ENCODE measurements around the gene TMOD1.
"Not testable (repeated sequence)": the region's sequence is repeated elsewhere in the genome, so short reads cannot be mapped to it uniquely, and the experiment has no call there.

Gene TMOD1

DNA sequence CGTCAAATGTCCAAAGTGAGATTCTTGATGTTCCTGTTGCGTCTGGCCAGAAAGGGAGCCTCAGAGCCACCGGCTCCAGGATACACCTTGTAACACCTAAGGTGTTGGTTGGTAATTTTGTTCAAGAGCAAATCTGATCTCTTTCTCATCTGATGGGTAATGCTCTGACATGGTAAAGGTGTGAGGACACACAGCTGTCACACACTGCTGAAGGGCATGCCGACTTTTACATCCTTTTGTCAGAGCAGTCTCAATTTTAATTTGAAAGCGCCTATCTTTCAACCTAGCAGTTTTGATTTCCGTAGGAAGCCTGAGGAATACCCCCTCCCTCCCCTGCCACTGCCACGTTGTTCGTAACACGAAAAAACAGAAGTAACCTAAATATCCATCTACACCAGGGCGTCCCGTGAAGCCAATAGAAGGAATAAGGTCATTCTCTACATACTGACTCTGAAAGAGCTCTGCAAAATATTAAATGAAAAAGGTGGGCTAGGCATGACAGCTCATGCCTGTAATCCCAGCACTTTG lies 74.3 kb downstream of the TMOD1 start:
- Histone ChIP-seq H3K36me3 (ENCODE audit: control insufficient read depth, insufficient read depth, low read length) (peaks cover 9% of the 10 kb centered on the region), H3K27me3 (replicated peaks; ENCODE audit: control insufficient read depth, insufficient read depth, low read length) (no peaks in the 10 kb centered on the region), H3K4me3 (replicated peaks; ENCODE audit: low read depth, low read length) (no peak overlapping the region)
- TF ChIP-seq, protein P1, sequence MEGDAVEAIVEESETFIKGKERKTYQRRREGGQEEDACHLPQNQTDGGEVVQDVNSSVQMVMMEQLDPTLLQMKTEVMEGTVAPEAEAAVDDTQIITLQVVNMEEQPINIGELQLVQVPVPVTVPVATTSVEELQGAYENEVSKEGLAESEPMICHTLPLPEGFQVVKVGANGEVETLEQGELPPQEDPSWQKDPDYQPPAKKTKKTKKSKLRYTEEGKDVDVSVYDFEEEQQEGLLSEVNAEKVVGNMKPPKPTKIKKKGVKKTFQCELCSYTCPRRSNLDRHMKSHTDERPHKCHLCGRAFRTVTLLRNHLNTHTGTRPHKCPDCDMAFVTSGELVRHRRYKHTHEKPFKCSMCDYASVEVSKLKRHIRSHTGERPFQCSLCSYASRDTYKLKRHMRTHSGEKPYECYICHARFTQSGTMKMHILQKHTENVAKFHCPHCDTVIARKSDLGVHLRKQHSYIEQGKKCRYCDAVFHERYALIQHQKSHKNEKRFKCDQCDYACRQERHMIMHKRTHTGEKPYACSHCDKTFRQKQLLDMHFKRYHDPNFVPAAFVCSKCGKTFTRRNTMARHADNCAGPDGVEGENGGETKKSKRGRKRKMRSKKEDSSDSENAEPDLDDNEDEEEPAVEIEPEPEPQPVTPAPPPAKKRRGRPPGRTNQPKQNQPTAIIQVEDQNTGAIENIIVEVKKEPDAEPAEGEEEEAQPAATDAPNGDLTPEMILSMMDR (IDR thresholded peaks at IDR 0.05; ENCODE audit: insufficient read depth, low read length, poor library complexity, severe bottlenecking) = no peak
- no peak for DNase-seq (ENCODE audit: extremely low read depth, insufficient read length)

DNA sequence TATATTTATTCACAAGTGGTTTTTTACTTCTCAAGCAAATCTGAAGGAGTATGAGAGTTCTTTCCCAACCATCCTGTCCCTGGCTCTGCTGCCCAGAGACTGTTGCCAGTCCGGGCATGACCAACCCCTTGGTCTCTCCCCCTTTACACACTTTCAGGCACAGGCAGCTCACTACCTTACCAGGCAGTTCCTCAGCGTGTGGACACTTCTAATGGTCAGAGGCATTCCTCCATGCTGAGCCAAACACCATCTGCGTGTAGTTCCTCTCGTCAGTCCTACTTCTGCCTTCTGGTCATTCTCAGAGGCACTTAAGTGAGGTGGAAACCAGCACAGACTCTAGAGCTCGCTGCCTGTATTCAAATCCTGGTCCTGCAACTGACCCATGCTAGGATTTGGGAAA lies 75.6 kb downstream of the TMOD1 start:
- no peak for DNase-seq (ENCODE audit: extremely low read depth, insufficient read length)
- H3K4me3 ChIP-seq (replicated peaks; ENCODE audit: low read depth, low read length) = no peak overlapping the region
- TF ChIP-seq, protein P1 (IDR thresholded peaks at IDR 0.05; ENCODE audit: insufficient read depth, low read length, poor library complexity, severe bottlenecking) = no peak
- peaks cover 4% of the 10 kb centered on the region; the same call in 1 of the 2 replicates for H3K36me3 ChIP-seq (ENCODE audit: control insufficient read depth, insufficient read depth, low read length)
- no peaks in the 10 kb centered on the region for H3K27me3 ChIP-seq (replicated peaks; ENCODE audit: control insufficient read depth, insufficient read depth, low read length)

DNA sequence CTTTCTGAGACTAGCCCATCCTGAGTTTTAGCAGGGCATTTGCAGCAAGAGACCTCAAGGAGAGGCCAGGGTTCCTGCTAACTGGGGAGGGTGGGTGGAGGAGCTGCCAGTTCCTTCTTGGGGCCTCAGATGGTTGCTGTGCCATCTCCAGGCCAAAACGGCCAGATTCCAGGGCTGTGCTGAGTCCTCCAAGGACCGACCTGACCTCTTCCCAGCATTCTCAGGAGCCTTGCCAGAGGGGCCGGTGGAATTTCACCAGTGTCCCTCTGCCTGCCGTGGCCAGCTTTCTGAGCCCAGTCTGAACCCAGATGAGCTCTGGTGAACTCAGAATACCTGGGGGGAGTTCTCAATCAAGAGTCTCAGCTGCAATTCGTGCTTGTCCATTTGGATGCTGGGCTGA lies 77.4 kb downstream of the TMOD1 start:
- Histone ChIP-seq H3K27me3 (replicated peaks; ENCODE audit: control insufficient read depth, insufficient read depth, low read length) (no peaks in the 10 kb centered on the region), H3K4me3 (replicated peaks; ENCODE audit: low read depth, low read length) (no peak overlapping the region), H3K36me3 (ENCODE audit: control insufficient read depth, insufficient read depth, low read length) (no peaks in the 10 kb centered on the region; the same call in 1 of the 2 replicates)
- DNase-seq (ENCODE audit: extremely low read depth, insufficient read length) = no peak
- TF ChIP-seq, protein P1 (IDR thresholded peaks at IDR 0.05; ENCODE audit: insufficient read depth, low read length, poor library complexity, severe bottlenecking) = no peak

DNA sequence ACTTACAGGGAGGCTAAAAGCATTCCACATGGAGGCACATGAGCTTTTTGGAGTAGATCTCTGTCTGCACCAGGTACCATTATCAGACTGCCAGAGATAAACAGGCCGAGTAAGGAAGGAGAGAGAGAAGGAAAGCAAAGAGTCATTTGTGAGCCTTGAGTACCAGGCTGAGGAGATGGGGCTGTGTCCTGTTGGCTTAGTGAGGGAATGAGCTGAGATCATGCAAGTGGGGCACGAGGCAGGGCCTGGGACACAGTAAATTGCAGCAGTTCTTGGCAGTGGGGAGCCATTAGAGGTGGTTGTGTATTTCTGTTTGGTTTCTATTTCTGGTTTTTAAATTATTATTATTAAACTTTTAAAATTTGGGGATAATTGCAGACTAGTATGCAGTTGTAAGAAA lies 78.4 kb downstream of the TMOD1 start:
- TF ChIP-seq, protein P1 (IDR thresholded peaks at IDR 0.05; ENCODE audit: insufficient read depth, low read length, poor library complexity, severe bottlenecking) = no peak
- H3K36me3 ChIP-seq (ENCODE audit: control insufficient read depth, insufficient read depth, low read length) = no peaks in the 10 kb centered on the region
- no peak for DNase-seq (ENCODE audit: extremely low read depth, insufficient read length)
- H3K27me3 ChIP-seq (replicated peaks; ENCODE audit: control insufficient read depth, insufficient read depth, low read length) = no peaks in the 10 kb centered on the region
- no peak overlapping the region for H3K4me3 ChIP-seq (replicated peaks; ENCODE audit: low read depth, low read length)

DNA sequence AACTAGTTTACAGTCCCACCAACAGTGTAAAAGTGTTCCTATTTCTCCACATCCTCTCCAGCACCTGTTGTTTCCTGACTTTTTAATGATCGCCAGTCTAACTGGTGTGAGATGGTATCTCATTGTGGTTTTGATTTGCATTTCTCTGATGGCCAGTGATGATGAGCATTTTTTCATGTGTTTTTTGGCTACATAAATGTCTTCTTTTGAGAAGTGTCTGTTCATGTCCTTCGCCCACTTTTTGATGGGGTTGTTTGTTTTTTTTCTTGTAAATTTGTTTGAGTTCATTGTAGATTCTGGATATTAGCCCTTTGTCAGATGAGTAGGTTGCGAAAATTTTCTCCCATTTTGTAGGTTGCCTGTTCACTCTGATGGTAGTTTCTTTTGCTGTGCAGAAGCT lies 80.1 kb downstream of the TMOD1 start:
- not testable (repeated sequence) for H3K27me3 ChIP-seq (replicated peaks; ENCODE audit: control insufficient read depth, insufficient read depth, low read length); H3K4me3 ChIP-seq (replicated peaks; ENCODE audit: low read depth, low read length); H3K36me3 ChIP-seq (ENCODE audit: control insufficient read depth, insufficient read depth, low read length); DNase-seq (ENCODE audit: extremely low read depth, insufficient read length)

DNA sequence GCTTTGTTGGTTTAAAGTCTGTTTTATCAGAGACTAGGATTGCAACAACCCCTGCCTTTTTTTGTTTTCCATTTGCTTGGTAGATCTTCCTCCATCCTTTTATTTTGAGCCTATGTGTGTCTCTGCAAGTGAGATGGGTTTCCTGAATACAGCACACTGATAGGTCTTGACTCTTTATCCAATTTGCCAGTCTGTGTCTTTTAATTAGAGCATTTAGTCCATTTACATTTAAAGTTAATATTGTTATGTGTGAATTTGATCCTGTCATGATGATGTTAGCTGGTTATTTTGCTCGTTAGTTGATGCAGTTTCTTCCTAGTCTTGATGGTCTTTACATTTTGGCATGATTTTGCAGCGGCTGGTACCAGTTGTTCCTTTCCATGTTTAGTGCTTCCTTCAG lies 83.3 kb downstream of the TMOD1 start:
- H3K4me3 ChIP-seq (replicated peaks; ENCODE audit: low read depth, low read length); DNase-seq (ENCODE audit: extremely low read depth, insufficient read length); H3K27me3 ChIP-seq (replicated peaks; ENCODE audit: control insufficient read depth, insufficient read depth, low read length); H3K36me3 ChIP-seq (ENCODE audit: control insufficient read depth, insufficient read depth, low read length): not testable (repeated sequence)

DNA sequence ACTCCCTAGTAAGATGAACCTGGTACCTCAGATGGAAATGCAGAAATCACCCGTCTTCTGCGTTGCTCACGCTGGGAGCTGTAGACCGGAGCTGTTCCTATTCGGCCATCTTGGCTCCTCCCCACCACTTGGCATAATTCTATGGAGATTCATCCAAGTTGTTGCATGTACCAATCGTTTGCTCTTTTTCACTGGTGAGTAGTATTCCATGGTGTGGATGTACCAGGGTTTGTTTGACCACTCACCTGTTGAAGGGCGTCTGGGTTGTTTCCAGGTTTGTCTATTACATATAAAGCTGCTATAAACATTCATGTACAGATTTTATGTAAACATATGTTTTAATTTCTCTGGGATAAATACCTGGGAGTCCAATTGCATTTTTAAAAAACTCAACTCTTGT lies 85.4 kb downstream of the TMOD1 start:
- not testable (repeated sequence) for H3K4me3 ChIP-seq (replicated peaks; ENCODE audit: low read depth, low read length); H3K36me3 ChIP-seq (ENCODE audit: control insufficient read depth, insufficient read depth, low read length)

More for the DNA sequence above, 85.4 kb downstream of the TMOD1 start:
- H3K27me3 ChIP-seq (replicated peaks; ENCODE audit: control insufficient read depth, insufficient read depth, low read length); DNase-seq (ENCODE audit: extremely low read depth, insufficient read length): not testable (repeated sequence)

All from GM06990 (cell line).